BJ (cell line): Measurements from ENCODE around the gene DBNDD2. TPM values are rescaled to one million over a fixed set of nuclear protein-coding genes. Genes with fewer than 3 reads are reported as not detected.

ENCODE experiments used
- CTCF ChIA-PET: fragments of 350-600 bp; formaldehyde crosslinking; extraction: SDS; loops from one replicate; lab custom pipeline; 2021; ENCODE audit warnings: antibody characterized with exemption, inconsistent platforms; lab: Yijun Ruan, JAX
- POLR2A ChIA-PET: fragments of 300-600 bp; sonication (Branson Sonifier 250); formaldehyde crosslinking; extraction: SDS; loops from one replicate; lab custom pipeline; 2021; ENCODE audit warnings: antibody characterized with exemption; lab: Charles Lee
- DNase-seq: peaks from one replicate; pipeline ENCODE4 v3.0.0-alpha.2; 2011; ENCODE audit warnings: low read depth
- H3K27me3 ChIP-seq: 2 replicates; pipeline ENCODE4 v1.6.0; 2011; ENCODE audit warnings: low read length; ENCODE audit not compliant: control insufficient read depth, insufficient read depth
- H3K36me3 ChIP-seq: 2 replicates; pipeline ENCODE4 v1.5.1; 2011; ENCODE audit warnings: low read length; ENCODE audit not compliant: control insufficient read depth, insufficient read depth
- H3K4me3 ChIP-seq: 2 replicates; pipeline ENCODE4 v1.5.1; 2011; ENCODE audit warnings: low read depth, mild to moderate bottlenecking, control low read depth, low read length
- CTCF ChIP-seq: IDR thresholded peaks from 2 replicates; pipeline ENCODE4 v1.5.1; 2011; ENCODE audit warnings: low read depth, mild to moderate bottlenecking, control low read depth, inconsistent platforms, low read length, moderate library complexity; ENCODE audit not compliant: insufficient read depth
- polyA plus RNA-seq: library from polyadenylated mRNA; depleted of rRNA; stranded (reverse); fragments of >200 nt; gene quantifications from 2 replicates; pipeline ENCODE4 v1.2.3, GENCODE V29; 2011

DBNDD2 gene
- polyA plus RNA-seq, 1 experiment: 77.0 TPM

DNA sequence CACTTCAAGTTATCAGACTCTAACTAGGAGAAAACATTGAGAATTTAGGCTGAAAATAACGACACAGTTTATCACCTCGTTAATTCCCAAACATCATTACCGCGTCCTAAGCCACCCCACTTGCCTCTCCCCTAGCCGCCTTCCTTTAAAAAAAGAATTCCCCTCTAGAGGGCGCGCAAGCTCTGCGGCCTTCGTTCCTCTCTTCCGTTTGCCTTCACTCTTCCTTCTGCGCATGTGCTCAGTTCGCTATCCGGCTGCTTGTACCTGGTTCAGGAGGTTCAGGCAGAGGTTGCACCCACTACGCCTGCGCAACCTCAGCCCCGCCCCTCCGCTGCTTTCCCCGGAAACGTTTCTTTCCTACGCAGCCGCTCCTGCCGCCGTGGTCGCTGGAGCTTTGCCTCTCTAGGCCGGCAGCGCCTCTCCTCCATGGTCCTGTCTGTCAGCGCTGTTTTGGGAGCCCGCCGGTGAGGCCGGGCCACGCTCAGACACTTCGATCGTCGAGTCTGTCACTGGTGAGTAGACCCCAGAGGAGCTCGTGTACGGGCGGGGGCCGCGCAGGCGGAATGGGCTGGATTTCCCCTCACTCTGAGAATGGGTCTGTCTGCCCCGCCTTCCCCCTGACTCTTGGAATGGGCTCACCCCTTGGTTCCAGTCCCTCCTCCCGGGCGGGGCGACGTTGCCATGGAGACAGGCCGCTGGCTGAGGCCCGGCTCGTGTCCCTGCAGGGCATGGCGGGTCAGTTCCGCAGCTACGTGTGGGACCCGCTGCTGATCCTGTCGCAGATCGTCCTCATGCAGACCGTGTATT lies 45.1 kb upstream of the DBNDD2 start, which contains the start of gene SYS1:
TSS of gene SYS1 (plus strand) at position 353 of the 807 bp plus-strand sequence. CDS start at position 729, 376 bp downstream.
- peak; percentile 92 for TF ChIP-seq CTCF
- ChIA-PET CTCF (interaction anchor here (0.5 to 6.0 kb wide), 34 partner anchors 11 to 763 kb away, joined by 3 to 75 read pairs (median 4); partner anchors contain the start of genes SDC4, TP53TG5 and UBE2C), POLR2A (interaction anchor here (0.6 to 1.0 kb wide), 3 partner anchors 9 to 53 kb away, joined by 3 to 4 read pairs (median 4); partner anchors contain the start of gene PIGT)
- H3K36me3 ChIP-seq: peaks cover 14% of the 10 kb centered on the region
- peak within 1 kb of the TSS; percentile 89 for H3K4me3 ChIP-seq
- DNase-seq: peak; percentile 94
- H3K27me3 ChIP-seq: no peaks in the 10 kb centered on the region

- no peaks in the 10 kb centered on the region for H3K27me3 ChIP-seq
- peaks cover 16% of the 10 kb centered on the region for H3K36me3 ChIP-seq
- CTCF ChIA-PET: interaction anchor here (0.5 to 6.0 kb wide), 31 partner anchors 10 to 449 kb away, joined by 3 to 75 read pairs (median 4); partner anchors contain the start of genes SDC4, TP53TG5 and UBE2C
- no peak for TF ChIP-seq CTCF
- H3K4me3 ChIP-seq: peak overlapping the region; percentile 89
- POLR2A ChIA-PET: interaction anchor here (0.6 to 1.0 kb wide), 2 partner anchors 8 to 10 kb away, joined by 3 to 4 read pairs; no protein-coding TSS in a partner anchor
- DNase-seq: no peak
Observed at GRCh38 chr20:45363611-45364492, 44.2 kb upstream of the DBNDD2 start.

DNA sequence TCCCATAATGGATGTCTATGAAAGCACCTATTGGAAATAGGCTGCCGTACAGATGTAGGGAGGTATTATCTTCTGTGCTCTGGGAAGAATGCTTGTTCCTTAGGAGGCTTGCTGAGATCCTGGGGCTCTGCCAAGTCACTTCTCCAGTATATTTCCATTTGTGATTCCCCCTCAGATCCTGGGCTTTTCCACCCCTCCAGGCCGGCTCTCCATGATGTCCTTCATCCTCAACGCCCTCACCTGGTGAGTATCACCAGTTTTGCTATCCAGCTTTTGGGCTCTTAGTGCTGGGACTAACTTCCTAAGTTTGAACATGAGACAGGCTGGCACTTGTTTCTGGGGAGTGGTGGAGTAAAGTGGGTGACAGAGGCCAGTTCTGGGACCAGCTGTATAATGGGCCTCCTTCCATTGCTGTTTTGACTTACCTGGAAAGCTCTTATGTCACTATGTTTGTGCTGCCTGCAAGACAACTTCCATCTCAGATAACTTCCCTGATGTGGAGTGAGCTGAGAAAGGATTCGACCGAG lies 42.6 kb upstream of the DBNDD2 start:
- ChIA-PET POLR2A (no interaction called here), CTCF (interaction anchor here (1.1 to 13.8 kb wide), 4 partner anchors 8 to 70 kb away, joined by 3 to 101 read pairs (median 39); no protein-coding TSS in a partner anchor)

GRCh38 chr20:45366192-45366591 lies 41.9 kb upstream of the DBNDD2 start:
- CTCF ChIA-PET: interaction anchor here (0.6 to 13.8 kb wide), 6 partner anchors 7 to 409 kb away, joined by 3 to 101 read pairs (median 7); no protein-coding TSS in a partner anchor
- POLR2A ChIA-PET: no interaction called here
- no peak for DNase-seq

More for the DNA sequence above, 42.6 kb upstream of the DBNDD2 start:
- H3K36me3 ChIP-seq: peaks cover 16% of the 10 kb centered on the region
- no peak for DNase-seq
- no peaks in the 10 kb centered on the region for H3K27me3 ChIP-seq
- no peak for TF ChIP-seq CTCF
- H3K4me3 ChIP-seq: no peak overlapping the region

More at GRCh38 chr20:45366192-45366591, 41.9 kb upstream of the DBNDD2 start:
- no peaks in the 10 kb centered on the region for H3K27me3 ChIP-seq
- peaks cover 16% of the 10 kb centered on the region for H3K36me3 ChIP-seq
- no peak for TF ChIP-seq CTCF
- H3K4me3 ChIP-seq: no peak overlapping the region
